GM19397 (cell line): ENCODE results near the gene ULK1.
"Not testable (repeated sequence)": the region's sequence is repeated elsewhere in the genome, so short reads cannot be mapped to it uniquely, and the experiment has no call there.

Source experiments
- ATAC-seq: cut with Tn5 transposase; IDR thresholded peaks from one replicate; pipeline ENCODE4 v1.9.1; 2021; ENCODE audit warnings: mild to moderate bottlenecking, moderate library complexity; ENCODE audit not compliant: unreplicated experiment

ULK1 gene

DNA sequence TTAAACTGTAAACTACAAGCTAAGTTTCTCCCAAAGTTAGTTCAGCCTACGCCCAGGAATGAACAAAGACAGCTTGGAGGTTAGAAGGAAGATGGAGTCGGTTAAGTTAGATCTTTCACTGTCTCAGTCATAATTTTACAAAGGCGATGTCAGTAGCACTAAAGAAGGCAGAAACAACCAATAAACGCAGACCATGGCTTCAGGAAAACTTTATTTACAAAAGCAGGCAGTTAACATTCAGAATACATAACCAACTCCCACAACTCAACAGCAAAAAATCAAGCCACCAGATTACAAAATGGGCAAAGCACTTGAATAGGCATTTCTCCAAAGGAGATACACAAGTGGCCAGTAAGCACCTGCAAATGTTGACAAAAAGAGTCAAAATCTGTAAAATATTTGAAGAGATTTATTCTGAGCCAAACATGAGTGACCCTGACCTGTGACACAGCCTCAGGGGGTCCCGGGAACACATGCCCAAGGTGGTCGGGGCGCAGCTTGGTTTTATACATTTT is 8.8 kb upstream of the ULK1 start:
- no peak for ATAC-seq

DNA sequence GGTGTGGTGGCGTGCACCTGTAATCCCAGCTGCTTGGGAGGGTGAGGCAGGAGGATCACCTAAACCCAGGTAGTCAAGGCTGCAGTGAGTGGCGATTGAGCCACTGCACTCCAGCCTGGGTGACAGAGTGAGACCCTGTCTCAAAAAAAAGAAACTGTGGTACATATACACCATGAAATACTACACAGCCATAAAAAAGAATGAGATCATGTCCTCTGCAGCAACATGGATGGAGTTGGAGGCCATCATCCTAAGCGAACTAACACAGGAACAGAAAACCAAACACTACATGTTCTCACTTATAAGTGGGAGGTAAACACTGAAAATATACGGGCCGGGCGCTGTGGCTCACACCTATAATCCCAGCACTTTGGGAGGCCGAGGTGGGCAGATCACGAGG is 2.7 kb upstream of the ULK1 start:
- ATAC-seq: not testable (repeated sequence)

DNA sequence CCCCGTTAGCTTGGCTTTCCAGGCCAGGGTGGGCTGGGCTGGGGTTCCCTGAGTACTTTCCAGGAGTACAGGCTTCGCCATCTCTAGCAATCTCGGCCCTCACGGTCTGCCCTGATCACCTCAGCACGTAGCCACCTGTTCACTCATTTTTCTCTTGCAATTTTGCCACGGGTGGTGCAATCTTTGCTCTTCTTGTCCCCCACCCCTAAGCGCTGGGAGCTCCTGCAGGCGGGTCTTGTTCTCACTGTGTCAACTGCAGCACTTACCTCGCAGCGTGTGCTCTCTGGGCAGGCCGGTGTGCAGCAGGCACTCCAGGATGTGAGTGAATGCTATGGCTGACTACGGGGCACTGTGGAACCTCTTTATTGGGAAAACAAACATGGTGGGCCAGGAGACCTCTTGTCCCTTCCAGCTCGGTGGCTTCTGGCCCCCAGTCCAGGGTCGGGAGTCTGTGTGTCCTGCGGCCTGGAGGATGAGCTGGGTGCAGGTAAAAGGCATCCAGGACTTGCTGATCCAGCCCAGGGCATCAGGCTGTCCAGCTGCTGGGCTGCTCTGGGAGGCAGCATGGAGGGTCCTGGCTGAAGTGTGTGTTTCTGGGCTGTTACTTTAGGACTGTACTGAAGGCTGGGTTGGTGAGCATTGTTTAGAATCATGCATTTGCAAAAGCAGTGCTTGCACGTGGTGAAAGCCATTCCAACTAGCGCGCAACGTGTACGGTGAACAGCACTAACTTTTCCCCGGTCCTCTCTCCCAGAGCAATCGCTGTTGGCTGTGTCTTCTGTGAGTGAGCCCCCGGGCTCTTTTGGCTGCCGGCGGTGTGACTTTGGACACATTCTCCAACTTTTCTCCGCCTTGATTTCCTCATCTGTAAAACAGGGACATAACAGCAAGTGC is 1.5 kb upstream of the ULK1 start:
- ATAC-seq: no peak

DNA sequence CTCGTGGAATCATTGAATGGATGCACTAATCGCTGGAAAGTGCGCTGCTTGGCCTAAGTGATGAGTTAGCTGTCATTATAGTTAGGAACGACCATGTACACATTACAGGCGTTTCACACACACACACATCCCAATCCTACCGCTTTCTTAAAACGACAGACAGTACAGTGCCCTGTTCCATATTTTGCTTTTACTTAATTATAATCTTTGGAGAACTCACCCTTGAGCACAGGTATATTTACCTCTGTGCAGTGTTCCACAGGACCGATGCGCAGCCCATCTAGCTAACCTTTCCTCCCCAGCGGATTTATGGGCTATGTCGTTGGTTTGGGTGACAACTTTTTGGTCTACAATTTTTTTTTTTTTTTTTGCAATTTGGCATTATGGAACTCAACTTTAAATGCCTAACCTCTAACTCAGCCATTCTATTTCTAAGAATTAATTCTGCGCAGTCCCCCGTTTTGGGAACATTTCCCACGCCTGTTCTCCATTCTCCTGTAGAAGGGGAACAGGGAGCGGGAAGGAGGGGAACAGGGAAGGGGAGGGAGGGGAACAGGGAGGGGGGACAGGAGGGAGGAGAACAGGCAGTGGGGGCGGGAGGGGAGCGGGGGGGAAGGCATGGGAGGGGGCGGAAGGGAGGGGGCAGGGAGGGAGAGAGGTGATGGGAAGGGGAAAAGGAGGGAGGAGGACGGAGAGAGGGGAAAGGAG is 663 bp upstream of the ULK1 start:
- no peak for ATAC-seq

DNA sequence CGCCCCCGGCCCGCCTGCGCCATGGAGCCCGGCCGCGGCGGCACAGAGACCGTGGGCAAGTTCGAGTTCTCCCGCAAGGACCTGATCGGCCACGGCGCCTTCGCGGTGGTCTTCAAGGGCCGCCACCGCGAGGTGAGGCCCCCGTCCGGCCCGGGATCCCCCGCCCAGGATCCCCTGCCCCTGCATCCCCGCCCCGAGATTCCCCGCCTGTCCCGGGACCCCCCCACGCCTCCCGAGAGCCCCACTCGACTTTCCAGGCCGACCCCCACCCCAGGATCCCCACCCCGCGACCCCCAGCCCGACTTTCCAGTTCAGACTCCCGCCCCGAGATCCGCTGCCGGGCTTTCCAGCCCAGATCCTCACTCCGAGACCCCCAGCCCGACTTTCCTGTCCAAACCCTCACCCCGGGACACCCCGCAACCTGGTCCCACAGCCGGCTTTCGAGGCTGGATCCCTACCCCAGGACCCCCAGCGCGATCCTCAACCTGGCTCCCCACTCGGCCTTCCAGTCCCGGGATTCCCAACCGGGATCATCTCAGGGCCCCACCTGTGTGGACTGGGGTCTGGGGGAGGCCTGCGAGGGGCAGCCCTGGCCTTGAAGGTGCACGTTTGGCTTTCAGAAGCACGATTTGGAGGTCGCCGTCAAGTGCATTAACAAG is 688 bp downstream of the ULK1 start:
- ATAC-seq: no peak

DNA sequence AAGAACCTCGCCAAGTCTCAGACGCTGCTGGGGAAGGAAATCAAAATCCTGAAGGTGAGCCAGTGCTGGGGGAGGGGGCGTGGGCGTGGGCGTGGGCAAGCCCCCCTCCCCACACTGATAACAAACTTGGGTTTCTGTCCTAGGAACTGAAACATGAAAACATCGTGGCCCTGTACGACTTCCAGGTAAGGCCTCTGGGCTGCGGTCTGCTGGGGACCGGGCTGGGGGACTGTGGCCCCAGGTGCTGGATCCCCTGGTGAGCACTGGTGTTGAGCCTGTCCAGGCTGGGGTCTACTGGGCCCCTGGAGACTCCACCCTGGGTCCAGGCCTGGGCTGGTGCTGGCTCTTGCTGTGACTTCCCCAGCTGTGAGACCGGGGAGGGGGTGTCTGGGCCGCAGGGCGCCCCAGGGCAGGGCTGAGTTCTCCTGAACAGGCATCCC is 1.2 kb downstream of the ULK1 start:
- peak; percentile 10 for ATAC-seq

DNA sequence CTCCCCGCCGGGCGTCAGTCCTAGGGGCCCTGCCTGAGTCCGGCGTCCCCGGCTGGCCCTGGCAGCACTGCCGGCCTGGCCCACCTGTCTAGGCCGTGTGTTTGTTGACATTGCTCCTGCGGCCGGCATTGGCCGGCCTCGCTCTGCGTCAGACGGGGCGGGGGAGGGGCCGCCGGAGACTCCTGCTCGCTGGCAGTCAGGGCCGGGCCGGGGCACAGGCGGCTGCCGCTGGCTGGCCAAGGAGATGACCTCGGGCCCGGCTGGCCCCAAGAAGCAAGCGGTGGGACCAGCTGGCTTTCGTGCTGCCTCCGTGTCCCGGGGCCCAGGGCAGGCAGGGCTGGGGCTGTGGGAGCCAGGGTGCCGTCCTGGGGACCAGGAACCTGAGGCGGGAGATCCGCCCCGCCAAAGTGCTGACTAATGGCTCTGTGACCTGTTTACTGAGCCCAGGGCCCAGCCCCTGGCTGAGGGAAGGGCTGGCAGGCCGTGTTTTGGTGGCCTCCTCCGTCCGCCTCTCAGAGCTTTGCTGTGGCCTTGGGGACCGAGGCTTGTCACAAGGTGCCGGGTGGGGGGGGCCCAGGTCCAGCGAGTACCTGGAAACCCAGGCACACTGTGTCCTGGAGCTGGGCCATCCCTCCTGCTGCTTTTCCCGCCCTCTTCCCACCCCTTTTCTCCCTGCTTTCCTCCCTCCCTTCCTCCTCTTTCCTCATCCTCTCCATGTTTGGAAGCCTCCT is 1.8 kb downstream of the ULK1 start:
- peak; percentile 65 for ATAC-seq

DNA sequence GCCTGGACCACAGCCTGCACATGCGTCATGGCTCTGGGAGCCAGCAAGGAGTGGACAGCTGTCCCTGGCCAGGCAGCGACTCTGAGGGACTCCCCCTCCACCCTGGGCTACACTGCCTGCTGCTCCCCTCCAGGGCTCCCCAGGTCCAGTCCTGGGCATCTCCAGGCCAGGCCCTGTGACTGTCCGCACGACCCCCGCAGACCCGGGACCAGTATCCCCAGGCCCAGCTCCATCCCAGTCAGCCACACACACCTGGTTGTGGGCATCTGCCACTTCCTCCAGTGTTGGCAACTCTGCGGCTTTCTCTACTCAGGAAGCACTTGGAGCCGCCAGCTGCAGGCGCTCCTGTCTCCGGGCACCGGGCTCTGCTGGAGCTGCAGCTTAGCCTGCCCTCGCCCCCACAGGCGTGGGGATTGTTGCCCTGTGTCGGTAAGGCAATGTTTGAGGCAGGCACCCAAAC is 2.4 kb downstream of the ULK1 start:
- no peak for ATAC-seq

DNA sequence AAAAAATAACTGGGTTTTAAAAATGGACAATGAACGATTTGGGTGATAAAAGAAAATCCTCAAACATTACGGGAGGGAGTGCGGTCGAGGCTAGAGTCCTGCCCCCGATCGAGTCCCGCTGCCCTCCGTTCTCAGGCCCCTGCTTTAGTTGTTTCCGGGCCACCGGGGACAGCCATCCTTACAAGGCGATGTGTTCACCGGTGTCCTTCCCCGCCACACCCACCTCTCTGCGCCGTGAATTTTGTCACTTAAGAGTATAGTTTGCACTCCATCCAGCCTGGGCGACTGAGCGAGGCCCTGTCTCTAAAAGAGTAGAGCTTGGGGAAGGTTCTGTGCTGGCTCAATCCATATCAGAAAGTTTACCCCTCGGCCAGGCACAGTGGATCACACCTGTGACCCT is 2.9 kb downstream of the ULK1 start:
- ATAC-seq: no peak

DNA sequence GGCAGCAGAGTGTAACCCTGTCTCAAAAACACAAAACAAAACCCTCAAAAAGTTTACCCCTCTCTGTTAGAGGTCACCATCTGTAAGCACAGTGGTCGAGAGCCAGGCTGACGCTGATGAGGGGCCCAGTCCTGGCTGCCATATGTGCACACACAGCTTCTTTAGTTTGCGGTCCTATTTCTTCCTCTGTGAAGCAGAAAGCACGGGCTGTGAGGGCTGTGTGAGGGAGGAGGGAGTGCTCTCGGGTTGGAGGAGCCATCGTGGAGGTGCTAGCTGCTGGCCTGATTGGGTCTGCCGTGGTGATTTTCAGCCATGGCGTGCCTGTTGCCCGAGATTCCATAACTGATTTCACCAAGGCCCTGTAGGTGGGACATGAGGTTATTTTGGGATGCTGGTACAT is 3.5 kb downstream of the ULK1 start:
- ATAC-seq: no peak

DNA sequence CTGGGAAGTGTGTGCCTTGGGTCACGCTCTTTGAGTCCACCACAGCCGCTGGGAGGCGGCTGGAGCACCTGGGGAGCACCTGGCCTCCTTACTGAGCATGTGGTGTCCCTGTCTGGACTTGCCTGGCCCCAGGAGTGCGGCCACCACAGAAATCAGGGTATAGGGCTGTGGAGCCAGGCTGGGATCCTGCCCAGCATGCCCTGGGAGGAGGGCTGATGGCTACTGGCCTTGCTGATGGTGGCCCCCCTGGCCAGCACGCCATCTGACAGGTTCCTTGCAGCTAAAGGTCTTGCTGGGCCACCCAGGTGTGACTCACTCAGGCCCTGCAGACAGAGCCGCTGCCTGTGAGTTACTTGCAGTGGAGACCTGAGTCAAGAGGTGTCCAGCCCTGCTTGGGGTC is 6.0 kb downstream of the ULK1 start:
- ATAC-seq: no peak

DNA sequence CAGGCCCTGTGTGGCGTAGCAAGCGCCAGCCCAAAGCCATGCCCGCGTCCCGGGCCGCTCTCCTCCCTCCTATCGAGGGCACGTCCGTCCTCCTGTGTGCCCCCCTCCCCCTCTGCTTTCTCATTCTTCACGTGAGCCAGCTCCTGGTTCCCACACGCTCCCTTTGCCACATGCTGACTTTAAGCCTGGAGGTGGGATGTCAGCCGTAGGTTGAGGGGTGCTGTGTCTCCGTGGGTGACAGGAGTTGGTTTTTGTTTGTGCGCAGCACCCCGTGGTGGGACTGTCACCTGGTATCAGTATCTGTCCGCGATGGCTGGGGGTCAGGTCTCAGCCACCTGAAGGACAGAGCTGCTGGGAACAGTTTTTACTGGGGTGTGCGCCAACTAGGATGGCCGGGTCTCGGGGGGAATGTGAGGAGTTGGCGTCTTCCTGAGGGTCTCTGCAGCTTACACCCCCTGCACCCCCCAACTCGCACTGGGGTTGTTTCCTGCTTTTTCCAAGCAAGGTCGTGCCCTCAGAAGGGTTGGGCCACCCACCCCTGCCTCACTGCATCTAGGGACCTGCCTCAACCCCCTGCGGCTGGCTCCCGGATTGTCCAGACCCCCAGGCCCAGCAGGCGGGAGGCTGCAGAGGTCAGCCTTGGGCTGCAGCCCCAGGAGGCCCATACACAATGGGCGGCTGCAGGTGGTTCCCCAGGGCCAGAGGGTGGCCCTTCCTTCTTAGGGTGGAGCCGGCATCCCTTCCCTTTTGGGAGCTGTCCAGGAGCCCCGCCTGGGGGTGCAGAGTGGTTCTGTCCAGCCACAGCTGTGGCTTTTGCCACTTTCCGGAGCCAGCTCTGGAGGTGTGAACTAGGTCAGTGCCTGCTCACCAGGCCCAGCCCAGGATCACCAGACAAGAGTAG is 7.3 kb downstream of the ULK1 start:
- no peak for ATAC-seq

DNA sequence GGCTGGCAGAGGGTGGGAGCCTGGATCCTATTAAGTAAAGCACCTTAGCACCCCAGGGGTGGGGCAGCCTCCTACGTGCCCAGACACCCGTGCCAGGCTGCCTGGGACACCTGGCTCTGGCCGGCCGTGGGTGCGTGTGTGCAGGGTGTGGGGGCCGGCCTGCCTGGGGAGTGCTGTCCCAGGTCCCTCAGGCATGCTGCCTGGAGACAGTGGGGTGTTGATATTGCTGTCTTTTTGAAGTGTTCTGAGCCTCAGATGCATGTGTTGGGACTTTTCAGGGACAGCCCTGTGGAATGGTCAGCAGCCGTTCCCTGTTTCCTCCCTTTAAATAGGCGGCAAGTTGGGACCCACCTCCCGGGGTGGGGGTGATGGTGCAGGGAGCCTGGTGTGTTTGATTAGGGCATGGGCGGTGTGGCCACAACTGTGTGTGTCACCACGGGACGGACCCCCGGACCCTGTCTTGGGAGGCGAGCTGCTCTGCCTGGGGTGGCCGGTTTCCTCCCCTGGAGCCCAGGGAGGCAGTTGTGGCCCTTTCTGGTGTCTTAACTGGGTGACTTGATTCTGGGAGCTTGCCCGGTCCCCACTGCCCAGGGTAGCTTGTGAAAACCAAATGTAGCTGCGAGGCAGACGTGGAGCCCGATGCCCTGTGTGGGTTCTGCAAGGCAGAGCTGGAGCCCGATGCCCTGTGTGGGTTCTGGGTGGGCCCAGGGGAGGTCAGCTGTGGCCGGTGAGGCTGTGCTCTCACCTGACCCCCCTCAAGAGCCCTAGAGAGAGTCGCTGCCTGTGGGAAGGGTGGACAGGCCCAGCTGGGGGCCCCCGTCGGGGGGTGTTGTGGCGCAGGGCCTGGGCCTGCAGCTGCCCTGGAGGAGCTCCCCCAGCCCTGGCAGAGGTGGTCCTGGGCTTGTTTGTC is 8.2 kb downstream of the ULK1 start:
- ATAC-seq: no peak

DNA sequence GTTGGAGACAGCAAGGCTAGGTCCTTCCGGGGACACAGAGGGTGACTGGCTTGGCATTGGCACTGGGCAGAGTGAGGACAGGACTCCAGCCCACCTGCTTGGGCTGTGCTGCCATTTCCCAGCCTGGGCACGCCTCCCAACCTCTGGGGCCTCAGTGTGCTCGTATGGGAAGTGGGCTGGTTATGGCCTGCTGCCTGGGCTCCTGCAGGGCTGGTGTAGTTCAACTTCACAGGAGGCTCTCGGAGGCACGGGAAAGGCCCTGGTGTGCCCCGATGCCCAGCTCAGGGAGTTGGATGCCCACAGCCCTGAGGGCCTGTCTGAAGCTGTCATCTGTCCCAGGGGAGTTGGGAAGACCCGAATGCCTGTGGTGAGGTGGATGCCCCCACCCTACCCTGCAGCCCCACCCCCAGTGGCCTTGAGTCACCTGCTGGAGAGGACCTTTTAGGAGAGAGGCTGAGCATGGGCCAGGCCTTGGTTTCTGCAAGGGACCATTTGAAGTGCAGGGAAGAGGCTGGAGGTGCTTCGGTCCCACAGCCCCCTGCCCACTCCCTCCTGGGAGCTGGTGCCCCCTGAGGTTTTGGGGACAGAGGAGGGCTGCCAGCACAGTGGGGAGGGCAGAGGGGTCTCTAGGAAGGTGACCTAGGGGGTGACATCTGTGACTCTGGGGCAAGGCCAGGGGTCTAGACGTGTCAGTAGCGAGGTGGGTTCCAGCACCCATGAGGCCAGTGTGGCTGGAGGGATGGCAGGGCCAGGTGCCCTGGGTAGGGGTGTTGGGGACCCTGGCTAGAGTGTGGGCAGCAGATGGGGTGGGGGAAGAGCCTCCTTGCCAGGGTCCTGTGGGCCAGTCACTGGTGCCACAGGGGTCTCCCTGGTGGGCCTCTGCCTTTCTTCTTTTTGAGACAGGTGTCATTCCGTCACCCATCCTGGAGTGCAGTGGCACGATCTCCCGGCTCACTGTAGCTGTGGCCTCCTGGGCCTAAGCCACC is 9.1 kb downstream of the ULK1 start:
- no peak for ATAC-seq

DNA sequence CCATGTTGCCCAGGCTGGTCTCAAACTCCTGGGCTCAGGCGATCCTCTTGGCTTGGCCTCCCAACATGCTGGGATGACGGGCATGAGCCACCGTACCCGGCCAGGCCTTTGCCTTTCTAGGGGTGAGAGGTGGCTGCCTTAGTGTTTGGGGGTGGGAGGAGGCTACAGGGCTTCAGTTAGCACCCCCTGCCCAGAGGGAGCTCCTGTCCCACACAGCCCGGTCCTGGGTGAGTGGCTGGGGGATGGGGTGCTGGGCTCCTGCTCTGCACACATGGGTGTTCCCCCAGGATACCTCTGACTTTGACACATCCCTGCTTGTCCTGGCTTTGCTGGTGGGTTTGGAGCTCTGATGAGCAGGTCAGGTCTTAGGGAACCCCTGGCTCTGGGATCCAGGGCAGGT is 9.9 kb downstream of the ULK1 start:
- ATAC-seq: no peak

DNA sequence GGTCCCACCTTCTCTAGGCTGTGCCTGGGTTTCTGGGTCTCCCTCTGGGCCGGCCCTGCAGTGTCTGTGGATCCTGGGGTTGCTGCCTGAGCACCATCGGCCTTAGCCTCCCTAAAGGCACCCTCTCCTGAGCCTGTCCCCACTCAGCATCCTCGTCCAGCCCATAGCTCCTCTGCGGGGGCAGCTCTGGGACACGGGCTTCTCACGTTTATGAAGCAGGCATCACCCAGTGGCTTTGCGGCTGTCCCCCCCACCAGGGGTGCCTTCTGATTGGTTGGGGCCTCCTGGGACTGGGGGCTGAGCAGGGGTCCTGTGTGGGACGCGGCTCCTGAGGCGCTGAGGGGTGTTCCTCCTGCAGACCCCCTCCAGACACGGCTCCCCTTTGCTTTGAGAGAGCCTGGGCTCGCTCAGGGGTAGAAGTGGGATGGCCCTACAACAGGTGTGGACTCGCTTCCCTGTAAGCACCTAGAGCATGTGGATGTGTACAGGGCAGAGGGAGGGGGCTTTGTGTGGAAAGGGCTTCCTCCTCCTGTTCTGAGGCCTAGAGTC is 10.7 kb downstream of the ULK1 start:
- ATAC-seq: no peak

DNA sequence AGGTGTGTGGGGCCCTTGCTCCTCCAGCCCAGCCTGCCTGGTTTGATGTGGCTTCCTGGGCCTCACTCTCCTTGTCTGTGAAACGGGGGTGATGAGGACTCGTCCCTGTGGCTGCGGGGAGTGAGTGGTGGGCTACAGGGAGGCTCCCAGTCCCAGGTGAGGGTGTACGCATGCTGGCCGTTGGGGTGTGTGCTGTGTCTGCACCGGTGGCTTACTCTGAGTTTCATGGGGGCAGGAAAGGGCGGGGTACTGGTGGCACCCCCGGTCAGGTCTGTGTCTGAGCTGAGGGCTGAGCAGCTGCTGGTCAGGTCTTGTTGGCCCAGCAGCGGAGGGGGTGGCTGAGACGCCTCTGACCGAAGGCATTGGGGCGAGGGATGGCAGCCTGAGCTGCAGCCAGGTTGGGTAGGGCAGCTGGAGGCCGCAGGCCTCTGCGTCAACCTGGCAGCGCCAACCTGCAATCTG is 11.2 kb downstream of the ULK1 start:
- ATAC-seq: no peak
